PC-3 (cell line): ENCODE measurements around the gene DERA.

Experiments used
- EZH2 ChIP-seq: fragments of 300-600 bp; sonication (generic); IDR thresholded peaks from one replicate; pipeline ENCODE4 v1.6.1; 2017; ENCODE audit warnings: antibody characterized with exemption, mild to moderate bottlenecking, low read length; ENCODE audit not compliant: unreplicated experiment
- EZH2phosphoT487 ChIP-seq: fragments of 300-600 bp; sonication (generic); IDR thresholded peaks from 2 replicates; pipeline ENCODE4 v1.6.1; 2018; ENCODE audit warnings: mild to moderate bottlenecking, antibody characterized with exemption, low read length, borderline replicate concordance
- TF ChIP-seq, protein P1 (sequence below): fragments of 300-600 bp; sonication (generic); conservative IDR thresholded peaks from 2 replicates; pipeline ENCODE4 v1.5.1; 2017; ENCODE audit warnings: antibody characterized with exemption, low read depth, mild to moderate bottlenecking, low read length

DNA sequence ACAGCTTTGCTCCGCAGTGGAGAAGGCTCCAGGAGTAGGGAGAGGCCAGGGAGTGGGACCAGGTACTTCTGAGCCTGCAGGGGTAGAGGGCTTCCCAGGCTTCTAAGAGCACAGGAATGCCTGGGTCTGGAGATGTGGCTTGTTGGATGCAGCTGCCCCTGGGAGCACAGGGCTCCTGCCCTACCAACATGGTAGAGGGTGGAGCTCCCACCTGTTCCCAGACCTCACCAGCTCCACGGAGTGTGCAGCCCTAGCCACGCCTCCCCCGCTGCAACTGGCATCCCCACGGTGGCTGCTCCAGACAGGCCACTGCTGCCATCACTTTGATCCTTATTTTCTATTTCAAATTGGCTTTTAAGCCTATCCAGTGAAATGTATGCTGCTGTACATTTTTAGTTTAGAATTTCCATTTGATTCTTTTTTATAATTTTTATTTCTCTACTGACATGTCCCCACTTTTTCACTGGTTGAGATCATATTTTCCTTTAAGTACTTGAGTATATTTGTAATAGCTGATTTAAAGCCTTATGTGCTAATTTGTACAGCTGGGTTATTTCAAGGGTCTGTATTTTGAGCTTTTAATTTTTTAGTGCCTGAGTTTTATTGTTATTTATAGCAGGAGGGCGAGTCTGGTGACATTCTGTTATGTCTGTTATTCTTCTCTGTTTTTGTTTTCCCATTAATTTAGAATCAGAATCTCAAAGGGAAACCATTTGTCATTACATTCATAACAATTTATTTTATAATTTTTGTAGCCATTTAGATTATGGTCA is 78.0 kb downstream of the DERA start:
- TF ChIP-seq, protein P1, sequence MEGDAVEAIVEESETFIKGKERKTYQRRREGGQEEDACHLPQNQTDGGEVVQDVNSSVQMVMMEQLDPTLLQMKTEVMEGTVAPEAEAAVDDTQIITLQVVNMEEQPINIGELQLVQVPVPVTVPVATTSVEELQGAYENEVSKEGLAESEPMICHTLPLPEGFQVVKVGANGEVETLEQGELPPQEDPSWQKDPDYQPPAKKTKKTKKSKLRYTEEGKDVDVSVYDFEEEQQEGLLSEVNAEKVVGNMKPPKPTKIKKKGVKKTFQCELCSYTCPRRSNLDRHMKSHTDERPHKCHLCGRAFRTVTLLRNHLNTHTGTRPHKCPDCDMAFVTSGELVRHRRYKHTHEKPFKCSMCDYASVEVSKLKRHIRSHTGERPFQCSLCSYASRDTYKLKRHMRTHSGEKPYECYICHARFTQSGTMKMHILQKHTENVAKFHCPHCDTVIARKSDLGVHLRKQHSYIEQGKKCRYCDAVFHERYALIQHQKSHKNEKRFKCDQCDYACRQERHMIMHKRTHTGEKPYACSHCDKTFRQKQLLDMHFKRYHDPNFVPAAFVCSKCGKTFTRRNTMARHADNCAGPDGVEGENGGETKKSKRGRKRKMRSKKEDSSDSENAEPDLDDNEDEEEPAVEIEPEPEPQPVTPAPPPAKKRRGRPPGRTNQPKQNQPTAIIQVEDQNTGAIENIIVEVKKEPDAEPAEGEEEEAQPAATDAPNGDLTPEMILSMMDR: no peak
- no peak for TF ChIP-seq EZH2phosphoT487
- no peak for TF ChIP-seq EZH2
